CD4-positive, alpha-beta T cell treated with Interleukin-2 at 100 ng/mL for 4 hours (primary cell): Measurements from ENCODE around the gene SPO11.
"Not testable (repeated sequence)": the region's sequence is repeated elsewhere in the genome, so short reads cannot be mapped to it uniquely, and the experiment has no call there.

Experiments used
- DNase-seq: peaks from one replicate; pipeline ENCODE4 v3.0.0-alpha.2; 2020; ENCODE audit warnings: low spot score

Gene SPO11

DNA sequence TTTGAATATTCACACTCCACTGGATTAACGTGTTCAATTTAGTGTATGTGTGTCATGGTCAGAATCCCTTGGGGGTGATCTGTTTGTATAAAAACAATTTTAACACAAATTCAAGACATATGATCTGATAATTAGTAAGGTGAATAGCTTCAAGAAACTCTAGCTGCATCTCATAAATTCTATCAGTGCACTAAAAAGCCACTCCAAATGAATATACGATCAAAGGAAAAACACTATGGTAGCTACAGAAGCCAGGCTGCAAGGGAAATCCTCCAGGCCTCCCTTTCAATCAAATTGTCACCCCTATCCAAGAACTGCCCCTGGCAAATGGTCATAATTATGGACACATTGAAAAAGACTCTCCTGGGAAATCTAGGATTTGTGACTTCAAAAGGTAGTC, 12.1 kb downstream of the SPO11 start:
- DNase-seq, result no peak

DNA sequence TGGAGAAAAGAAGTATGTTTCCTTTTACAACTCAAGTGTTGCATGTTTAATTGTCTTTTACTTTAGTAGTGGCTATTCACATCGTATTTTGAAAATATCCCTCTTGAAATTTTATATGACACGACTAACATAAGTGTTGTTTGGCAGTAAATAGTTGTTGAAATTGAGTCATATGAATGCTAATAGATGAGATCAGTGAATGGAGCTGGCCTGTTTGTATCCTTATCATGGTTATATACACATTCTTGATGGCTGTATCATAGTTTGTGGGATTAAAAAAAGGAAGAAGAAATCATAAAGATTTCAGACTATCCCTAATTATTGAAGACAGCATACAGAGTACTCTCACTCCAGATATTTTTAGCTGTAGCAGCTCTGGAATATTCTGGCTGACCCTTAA, 13.2 kb downstream of the SPO11 start:
- DNase-seq, result no peak

DNA sequence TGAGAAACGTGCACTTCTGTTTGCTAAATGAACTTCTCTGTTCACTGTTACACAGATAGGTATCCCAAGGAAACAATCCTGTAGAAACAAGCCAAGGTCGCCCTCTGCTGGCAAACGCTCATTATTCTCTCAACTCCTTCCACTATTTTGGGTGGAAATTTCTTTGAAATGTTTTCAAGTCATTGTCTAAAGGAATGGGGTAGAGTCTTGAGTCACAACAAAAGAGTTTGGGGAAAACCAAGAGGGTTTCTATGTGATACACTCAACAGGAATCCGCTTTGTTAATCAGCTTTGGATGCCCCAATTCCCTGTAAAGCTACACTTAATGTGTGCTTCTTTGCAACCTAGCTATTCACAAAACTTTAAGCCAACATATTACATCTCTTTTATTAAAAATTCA, 16.9 kb downstream of the SPO11 start:
- DNase-seq, result peak; percentile 67

DNA sequence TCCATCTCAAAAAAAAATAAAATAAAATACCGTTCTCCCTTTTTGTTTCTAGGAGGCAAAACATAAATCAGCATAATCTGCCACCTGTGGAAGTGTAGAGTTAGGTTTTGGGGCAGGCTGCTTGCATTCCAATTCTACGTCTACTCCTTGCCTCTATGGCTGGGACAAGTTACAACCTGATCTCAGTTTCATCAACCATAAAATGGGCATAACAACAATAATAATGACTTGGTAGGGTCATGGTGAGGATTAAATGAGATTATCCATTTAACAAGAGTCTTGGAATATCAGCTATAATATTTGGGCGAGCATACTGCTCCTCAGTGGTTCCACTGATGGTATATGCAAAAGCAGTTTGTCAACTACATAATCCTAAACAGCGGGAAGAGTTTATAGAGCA, 17.8 kb downstream of the SPO11 start:
- DNase-seq, result no peak

DNA sequence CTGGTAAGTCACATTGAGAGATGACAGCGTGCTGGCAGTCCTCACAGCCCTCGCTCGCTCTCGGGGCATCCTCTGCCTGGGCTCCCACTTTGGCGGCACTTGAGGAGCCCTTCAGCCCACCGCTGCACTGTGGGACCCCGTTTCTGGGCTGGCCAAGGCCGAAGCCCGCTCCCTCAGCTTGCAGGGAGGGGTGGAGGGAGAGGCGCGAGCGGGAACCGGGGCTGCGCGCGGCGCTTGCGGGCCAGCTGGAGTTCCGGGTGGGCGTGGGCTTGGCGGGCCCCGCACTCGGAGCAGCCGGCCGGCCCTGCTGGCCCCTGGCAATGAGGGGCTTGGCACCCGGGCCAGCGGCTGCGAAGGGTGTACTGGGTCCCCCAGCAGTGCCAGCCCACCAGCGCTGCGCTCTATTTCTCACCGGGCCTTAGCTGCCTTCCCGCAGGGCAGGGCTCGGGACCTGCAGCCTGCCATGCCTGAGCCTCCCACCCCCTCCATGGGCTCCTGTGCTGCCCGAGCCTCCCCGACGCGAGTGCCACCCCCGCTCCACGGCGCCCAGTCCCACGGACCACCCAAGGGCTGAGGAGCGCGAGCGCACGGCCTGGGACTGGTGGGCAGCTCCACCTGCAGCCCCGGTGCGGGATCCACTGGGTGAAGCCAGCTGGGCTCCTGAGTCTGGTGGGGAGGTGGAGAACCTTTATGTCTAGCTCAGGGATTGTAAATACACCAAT, 18.8 kb downstream of the SPO11 start:
- not testable (repeated sequence) for DNase-seq

DNA sequence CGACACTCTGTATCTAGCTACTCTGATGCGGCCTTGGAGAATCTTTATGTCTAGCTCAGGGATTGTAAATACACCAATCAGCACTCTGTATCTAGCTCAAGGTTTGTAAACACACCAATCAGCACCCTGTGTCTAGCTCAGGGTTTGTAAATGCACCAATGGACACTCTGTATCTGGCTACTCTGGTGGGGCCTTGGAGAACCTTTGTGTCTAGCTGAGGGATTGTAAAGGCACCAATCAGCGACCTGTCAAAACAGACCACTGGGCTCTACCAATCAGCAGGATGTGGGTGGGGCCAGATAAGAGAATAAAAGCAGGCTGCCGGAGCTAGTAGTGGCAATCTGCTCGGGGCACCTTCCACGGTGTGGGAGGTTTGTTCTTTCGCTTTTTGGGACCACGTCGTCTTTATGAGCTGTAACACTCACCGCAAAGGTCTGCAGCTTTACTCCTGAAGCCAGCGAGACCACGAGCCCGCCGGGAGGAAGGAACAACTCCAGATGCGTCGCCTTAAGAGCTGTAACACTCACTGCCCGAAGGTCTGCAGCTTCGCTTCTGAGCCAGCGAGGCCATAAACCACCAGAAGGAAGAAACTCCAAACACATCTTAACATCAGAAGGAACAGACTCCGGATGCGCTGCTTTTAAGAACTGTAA, 19.4 kb downstream of the SPO11 start:
- DNase-seq, result peak; percentile 3

DNA sequence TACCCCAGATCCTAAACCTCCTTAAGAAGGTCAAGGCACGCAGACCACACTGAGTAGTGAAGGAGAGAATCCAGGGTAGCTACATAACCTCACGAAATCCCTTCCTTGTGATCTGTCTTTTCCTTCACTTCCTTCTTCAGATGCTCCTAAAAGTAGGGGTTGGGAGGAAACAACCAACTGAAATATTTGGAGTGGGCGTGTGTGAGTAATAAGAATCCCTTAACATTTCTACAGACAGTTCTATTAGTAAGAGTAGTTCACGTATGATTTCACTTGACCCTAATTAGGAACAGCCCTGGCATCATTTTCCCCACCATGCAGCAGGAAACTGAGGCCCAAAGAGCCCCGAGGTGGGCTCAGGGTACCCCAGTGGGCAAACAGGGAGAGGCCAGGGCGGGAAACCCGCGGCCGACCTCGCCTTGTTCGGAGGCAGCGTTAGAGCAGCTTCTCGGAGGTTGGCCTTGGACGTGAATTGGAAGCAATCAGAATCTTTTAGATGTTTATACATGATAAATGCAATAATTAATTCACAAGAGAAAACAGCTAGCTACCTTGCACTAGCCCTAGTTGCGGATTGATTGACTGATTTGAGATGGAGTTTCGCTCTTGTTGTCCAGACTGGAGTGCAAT, 20.6 kb downstream of the SPO11 start:
- DNase-seq, result no peak

DNA sequence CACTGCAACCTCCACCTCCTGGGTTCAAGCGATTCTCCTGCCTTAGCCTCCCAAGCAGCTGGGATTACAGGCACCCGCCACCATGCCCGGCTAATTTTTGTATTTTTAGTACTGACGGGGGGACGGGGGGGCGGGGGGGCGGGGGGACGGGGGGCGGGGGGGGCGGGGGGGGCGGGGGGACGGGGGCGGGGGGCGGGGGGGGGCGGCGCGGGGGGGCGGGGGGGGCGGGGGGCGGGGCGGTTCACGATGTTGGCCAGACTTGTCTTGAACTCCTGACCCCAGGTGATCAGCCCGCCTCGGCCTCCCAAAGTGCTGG, 21.1 kb downstream of the SPO11 start:
- not testable (repeated sequence) for DNase-seq

DNA sequence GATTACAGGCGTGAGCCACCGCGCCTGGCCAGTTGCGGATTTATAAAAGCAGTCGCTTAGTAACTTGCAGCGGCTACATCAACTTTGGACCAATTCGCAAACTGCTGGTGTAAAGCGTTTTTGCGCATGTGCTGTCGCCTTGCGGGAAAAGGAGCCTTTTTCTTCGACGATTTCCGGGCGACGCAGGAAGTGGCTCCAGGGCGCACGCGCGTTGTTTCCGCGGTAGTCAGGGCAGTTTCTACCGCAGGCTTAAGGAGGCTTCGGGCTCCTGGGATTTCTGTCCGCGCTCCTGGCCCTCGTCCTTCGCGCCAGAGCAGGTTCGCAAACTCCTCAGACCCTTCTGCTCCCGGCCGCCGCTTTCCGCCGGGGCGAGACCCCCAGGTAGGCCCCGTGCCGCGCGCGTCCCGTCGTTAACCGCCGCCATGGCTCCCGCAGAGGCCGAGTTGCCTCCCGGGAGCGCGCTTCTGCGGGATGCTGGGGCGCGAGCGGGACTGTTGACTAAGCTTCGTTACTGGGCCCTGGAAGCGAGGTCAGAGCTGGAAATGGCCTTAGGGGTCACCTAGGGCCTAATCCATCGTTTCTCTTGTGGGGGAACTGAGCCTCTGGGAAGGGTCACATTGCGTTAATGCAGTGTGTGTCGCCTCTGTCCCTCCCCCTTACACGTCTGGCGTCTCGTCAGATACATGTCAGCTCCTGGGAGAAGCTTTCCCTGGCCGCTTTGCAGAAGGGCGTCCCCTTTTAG, 21.6 kb downstream of the SPO11 start, which contains the start of gene RAE1:
RAE1 (plus strand) TSS at position 214 of the 742 bp plus-strand sequence. CDS start 2,784 bp downstream, outside the sequence.
- DNase-seq, result peak; percentile 90

DNA sequence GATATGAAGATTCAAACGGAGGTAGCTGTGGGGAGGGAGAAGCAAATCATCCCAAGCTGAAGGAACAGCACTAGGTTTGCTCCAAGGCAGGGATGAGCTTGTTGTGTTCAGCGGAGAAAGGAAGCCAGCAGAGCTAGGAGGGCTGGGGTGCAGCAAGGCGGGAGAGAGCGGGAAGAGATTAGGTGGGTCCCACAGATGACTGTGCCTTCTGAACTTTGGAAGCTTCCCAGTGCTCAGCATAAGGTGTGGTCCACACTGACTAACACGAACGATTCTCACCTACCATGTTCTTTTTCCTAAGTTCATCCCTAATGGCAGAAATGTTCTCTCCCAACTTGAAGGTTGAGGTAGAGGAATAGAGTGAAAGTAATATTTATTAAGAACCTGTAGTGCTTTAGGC, 22.7 kb downstream of the SPO11 start:
- DNase-seq, result no peak

DNA sequence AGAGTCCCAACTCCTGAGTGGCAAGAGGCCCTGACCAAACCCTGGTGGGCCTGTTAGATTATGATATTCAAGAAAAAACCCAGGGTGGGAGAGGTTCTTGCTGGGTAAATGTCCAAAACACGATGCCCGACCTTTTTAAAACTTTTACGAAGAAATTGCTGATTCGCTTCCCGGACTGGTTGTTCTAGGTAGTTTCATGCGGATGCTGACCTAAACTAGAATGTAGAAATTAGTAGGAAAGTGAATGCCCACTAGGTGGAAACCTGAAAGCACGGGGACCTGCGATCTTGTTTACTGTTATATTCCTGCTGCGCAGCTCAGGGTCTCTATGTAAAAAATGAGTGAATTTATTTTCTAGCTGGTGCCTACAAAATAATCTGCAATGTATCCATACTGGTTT, 23.7 kb downstream of the SPO11 start:
- DNase-seq, result no peak

DNA sequence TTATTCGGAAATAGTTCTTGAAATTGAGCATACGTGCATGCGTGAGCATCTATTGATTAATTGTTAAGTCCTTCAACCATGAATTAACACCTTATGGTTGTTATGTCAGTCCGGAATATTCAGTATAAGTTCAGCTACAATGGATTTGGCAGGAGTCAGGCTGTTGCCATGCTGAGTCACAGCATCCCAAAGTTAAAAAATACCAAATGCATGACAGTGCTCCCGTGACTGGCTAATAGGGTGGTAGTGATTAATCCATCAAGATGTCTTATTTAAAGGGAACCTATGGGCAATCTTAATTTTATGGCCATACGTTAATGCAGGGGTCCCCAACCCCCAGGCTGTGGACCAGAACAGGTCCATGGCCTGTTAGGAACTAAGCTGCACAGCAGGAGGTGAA, 31.9 kb downstream of the SPO11 start:
- no peak for DNase-seq

DNA sequence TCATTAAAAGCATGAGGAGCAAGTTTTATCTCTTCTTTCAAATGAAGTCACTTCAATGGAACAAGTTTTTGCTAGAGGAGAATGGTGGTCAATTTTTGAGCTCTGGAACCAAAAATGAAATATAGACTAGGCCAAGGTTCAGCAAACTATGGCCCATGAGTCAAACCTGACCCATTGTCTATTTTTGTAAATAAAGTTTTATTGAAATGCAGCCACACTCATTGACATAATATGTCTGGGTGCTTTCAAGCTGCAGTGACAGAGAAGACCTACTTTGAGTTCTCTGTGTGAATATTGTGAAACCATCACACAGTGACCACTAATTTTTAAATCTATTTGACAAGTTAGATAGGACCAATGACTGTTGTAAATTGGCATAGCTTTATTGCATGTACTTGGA, 34.8 kb downstream of the SPO11 start:
- DNase-seq, result no peak

DNA sequence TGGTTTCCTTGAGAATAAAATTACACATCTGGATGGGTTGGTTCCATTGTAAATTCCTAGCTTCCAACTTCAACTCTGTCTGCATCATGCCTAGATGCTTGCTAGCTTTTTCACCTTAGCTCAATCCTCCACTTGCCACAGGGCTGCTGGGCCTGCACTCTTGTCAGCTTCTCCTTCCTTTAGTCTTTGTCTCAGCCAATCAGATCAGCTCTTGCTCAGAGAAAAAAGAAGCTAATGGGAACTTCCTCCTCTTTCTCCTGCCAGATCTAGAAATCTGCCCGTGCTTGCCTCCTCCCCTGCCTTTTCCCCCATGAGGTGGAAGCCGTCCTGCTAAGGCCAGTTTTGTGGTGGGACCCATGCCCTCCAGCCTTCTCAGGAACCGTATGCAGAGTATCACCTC, 40.0 kb downstream of the SPO11 start:
- DNase-seq, result no peak

DNA sequence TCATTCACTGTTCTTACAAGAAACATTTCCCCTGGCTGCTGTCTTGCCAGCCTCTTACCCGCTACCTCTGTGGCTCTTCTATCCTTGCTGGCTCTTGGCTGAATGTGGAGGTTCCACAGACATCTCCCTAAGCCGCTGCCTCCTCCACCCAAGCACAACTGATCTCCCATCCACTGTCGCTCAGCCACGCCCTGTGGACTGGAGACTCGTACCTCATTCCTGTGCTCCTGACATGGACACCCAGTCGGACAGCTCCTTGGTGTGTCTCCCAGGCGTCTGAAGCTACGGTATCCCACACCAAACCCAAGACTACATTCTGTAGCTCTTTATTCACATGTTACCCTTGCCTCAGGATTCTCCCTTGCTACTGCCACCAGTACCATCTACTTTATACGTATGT, 40.7 kb downstream of the SPO11 start:
- DNase-seq, result no peak

DNA sequence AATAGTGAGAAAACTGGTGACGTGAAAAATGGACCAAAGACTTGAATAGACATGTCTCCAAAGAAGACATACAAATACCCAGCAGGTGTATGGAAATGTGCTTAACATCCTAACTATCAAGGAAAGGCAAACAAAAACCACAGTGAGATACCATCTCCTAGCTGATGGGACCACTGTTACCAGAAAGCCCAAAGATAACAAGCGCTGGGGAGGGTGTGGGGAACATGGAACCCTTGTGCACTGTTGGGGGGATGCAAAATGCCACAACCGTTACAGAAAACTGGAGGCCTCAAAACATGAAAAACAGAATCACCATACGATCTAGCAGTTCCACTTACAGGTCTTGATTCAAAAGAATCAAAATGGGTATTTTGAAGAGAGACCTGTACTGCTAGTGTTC, 41.8 kb downstream of the SPO11 start:
- DNase-seq, result no peak

DNA sequence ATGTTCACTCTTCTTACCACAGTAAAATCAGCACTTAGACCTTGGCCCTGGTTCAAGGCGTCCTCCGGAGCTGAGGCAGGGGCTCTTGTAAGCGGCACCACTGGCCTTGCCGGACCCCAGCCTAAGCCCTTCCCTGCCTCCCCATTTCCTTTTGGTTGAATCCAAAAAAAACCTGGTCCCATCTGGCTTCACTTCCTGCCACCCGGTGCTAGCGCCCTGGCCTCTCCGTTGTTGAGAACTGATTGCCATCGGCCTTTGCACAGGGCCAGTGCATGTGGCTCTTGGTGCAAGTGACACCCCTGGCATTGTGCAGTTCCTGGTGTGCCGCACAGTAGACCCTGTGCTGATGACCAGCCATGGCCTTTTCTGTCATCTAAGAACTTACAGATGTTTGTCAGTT, 42.6 kb downstream of the SPO11 start:
- no peak for DNase-seq

DNA sequence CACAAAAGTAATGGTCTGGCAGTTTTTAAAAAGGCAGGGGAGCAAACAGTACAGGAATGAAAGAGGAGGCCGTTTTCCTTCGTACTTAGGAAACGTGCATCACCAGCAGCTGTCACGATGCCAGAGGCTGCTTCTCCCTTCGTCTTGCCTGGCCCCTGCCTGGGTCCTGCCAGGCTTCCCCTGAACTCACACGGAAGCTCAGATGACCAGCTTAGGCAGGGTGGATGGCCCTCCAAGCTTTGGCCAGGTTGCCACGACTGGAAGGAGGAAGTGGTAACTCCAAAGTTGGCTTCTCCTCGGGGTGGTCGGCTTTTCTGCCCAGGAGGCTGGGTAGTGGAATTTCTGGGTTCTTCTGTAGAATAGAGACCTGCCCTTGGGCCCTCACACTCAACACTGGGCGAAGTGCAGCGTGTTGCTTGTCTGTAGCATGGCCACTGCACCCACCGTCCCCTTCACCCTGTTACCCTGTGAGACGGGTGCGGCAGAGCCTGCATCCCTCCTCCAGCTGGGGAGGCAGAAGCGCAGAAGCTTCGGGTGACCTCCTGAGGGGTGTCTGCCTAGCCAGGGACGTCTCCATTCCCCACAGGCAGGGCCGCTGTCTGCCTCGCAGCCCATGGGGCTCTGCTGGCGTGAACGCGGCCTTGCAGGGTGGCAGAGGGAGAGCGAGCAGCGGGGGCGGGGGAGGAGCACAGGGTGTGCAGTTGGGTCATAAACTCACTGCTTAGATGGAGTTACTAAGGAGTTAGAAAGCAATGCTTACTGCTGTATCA, 43.2 kb downstream of the SPO11 start:
- DNase-seq, result no peak

DNA sequence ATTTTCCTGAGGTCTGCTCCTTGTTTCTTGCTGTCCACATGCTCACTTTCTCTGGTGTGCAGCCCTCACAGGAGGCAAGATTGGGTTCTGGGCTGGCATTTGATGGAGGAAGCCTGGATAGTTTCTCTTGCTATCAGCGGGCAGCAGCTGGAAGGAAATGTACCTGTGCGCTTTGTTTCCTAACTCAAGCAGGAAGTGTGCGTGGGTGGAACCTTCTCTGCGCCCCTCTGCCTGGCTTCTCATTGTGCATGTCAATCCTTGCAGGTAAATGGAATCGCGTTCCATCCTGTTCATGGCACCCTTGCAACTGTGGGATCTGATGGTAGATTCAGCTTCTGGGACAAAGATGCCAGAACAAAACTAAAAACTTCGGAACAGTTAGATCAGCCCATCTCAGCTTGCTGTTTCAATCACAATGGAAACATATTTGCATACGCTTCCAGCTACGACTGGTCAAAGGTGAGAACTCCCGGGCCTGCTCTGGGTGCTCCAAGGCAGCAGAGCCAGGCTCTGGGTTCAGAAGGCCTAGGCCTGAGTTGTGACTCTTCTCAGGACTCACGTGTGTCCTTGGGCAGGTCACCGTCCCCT, 44.8 kb downstream of the SPO11 start:
- DNase-seq, result no peak

DNA sequence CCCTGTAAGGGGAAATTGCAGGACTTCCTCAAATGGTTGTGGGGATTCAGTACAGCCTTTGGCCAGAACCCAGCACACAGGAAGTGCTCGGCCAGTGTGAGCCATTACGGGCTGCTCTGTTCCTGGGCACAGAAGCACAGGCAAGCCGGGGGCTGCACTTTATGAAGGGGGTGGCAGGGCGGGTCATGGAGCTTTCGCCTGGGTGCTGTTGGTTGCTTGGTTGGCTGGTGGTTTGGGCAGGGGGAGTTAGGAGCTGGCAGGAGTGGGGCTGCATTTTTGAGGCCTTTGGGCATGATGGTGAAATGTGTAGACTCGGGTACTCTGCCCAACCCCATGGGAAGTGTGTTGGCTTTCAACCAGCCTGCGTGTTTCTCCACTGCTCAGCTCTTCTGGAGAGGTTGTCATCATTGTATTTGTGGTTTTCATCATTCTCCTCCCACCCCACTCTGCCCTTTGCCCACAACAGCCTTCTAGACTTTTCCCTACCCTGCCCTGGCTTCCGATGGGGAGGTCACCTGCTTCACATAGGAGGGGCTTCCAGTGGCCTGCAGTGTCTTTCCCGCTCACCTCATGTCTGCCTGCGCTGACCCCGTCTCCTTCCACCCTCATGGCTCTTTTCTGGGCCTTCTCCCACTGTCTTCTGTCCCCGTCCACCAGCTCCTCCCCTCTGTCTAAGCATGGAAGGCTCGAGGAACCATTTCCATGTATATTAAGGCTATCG, 45.5 kb downstream of the SPO11 start:
- DNase-seq, result no peak

DNA sequence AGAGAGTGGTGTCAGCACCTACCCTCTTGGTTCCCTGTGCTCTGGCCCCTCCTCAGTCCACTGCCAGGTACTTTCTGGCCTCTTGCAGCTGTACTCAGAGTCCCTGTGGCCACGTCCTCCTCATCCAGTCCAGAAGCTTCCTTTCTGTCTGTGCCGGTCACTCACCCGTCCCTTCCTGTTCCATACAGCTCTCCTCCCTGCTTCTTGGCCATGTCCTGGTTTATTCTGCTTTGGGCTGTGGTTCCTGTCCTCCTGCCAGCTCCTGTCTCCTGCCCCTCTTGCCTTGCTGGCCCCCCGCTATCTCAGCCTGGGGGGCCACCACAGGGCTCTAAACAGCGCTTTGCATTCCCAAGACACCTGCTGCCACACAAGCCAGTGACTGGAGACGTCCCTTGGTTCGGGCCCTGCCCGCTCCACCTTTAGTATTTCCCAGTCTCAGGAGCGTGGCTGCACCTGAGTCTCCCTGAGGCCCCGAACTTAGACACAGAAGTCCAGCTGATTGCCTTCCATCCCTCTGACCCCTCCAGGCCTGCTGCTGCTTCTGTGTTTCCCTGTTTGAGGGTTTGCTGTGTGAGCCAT, 46.1 kb downstream of the SPO11 start:
- DNase-seq, result no peak
